ENCODE data around the gene LRRK1. TPM values are rescaled to one million over a fixed set of nuclear protein-coding genes. Genes with fewer than 3 reads are reported as not detected.
A peak's percentile ranks its signal among the peaks of the same experiment; 100 is the strongest.

Gene LRRK1, protein sequence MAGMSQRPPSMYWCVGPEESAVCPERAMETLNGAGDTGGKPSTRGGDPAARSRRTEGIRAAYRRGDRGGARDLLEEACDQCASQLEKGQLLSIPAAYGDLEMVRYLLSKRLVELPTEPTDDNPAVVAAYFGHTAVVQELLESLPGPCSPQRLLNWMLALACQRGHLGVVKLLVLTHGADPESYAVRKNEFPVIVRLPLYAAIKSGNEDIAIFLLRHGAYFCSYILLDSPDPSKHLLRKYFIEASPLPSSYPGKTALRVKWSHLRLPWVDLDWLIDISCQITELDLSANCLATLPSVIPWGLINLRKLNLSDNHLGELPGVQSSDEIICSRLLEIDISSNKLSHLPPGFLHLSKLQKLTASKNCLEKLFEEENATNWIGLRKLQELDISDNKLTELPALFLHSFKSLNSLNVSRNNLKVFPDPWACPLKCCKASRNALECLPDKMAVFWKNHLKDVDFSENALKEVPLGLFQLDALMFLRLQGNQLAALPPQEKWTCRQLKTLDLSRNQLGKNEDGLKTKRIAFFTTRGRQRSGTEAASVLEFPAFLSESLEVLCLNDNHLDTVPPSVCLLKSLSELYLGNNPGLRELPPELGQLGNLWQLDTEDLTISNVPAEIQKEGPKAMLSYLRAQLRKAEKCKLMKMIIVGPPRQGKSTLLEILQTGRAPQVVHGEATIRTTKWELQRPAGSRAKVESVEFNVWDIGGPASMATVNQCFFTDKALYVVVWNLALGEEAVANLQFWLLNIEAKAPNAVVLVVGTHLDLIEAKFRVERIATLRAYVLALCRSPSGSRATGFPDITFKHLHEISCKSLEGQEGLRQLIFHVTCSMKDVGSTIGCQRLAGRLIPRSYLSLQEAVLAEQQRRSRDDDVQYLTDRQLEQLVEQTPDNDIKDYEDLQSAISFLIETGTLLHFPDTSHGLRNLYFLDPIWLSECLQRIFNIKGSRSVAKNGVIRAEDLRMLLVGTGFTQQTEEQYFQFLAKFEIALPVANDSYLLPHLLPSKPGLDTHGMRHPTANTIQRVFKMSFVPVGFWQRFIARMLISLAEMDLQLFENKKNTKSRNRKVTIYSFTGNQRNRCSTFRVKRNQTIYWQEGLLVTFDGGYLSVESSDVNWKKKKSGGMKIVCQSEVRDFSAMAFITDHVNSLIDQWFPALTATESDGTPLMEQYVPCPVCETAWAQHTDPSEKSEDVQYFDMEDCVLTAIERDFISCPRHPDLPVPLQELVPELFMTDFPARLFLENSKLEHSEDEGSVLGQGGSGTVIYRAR (N-terminal part only)
- polyA plus RNA-seq (2012; ENCODE audit: missing spikeins) = 15.9 TPM

GRCh38 chr15:100918690-100919480, at the start of gene LRRK1:
Gene LRRK1, plus strand, starts transcription at chr15:100919357. Its CDS starts 5,276 bp downstream, at chr15:100924633.
- peak; percentile 60 for DNase-seq (ENCODE audit: insufficient read length)
- TF ChIP-seq POLR2AphosphoS5 (IDR thresholded peaks at IDR 0.05; ENCODE audit: low read depth, low read length) (no peak), POLR2A (IDR thresholded peaks at IDR 0.05; ENCODE audit: low read depth, low read length) (peak; percentile 36; the same call in 1 of the 2 replicates)
- FAIRE-seq = no peak

DNA sequence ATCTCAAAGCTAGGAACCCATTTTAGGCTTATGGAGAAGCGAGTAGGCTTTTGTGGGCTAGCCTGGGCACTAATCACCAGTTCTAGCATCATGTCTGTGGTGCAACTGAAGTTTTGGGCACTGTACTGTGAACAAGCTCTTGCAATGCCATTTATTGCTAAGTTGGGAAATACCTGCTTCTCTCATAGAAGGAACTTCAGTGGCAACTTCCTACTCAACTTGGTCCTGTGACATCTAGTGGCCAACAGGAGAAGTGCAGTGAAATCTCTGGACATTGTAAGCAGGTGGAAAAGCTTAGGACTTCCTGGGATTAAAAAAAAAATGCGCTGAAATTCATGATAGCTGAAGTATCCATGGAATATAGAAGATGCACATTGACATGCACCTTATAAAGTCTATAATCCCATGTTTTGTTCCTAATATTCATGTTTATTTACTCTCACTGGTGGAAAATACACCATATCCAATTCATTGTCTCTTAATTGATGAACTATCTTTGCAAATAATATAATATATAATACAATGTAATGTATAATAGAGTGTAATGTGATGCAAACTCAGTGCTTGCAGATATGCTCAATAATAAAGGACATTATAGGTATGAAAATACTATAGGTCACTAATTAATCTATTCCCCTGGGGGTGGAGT, 46.0 kb upstream of the LRRK1 start:
- DNase-seq (ENCODE audit: insufficient read length) = peak; percentile 34
- TF ChIP-seq POLR2AphosphoS5 (IDR thresholded peaks at IDR 0.05; ENCODE audit: low read depth, low read length) (no peak), POLR2A (IDR thresholded peaks at IDR 0.05; ENCODE audit: low read depth, low read length) (no peak), TAF1 (IDR thresholded peaks at IDR 0.05; ENCODE audit: borderline replicate concordance, low read depth, low read length) (no peak)
- FAIRE-seq = peak; percentile 94

- no peak for FAIRE-seq
- no peak for DNase-seq (ENCODE audit: insufficient read length)
- TF ChIP-seq POLR2A (IDR thresholded peaks at IDR 0.05; ENCODE audit: low read depth, low read length) (no peak), POLR2AphosphoS5 (IDR thresholded peaks at IDR 0.05; ENCODE audit: low read depth, low read length) (no peak), TAF1 (IDR thresholded peaks at IDR 0.05; ENCODE audit: borderline replicate concordance, low read depth, low read length) (no peak)
These were observed 43.7 kb upstream of the LRRK1 start for GRCh38 chr15:100875495-100875894.

- DNase-seq (ENCODE audit: insufficient read length) = no peak
- no peak for FAIRE-seq
- no peak for TF ChIP-seq POLR2A (IDR thresholded peaks at IDR 0.05; ENCODE audit: low read depth, low read length)
- TF ChIP-seq POLR2AphosphoS5 (IDR thresholded peaks at IDR 0.05; ENCODE audit: low read depth, low read length) = no peak
- no peak for TF ChIP-seq TAF1 (IDR thresholded peaks at IDR 0.05; ENCODE audit: borderline replicate concordance, low read depth, low read length)
These were observed 43.2 kb upstream of the LRRK1 start for GRCh38 chr15:100875976-100876375.

- FAIRE-seq (no peak), DNase-seq (ENCODE audit: insufficient read length) (no peak)
- TF ChIP-seq TAF1 (IDR thresholded peaks at IDR 0.05; ENCODE audit: borderline replicate concordance, low read depth, low read length) (no peak), POLR2AphosphoS5 (IDR thresholded peaks at IDR 0.05; ENCODE audit: low read depth, low read length) (no peak), POLR2A (IDR thresholded peaks at IDR 0.05; ENCODE audit: low read depth, low read length) (no peak)
These were observed 41.6 kb upstream of the LRRK1 start for GRCh38 chr15:100877551-100877950.

DNA sequence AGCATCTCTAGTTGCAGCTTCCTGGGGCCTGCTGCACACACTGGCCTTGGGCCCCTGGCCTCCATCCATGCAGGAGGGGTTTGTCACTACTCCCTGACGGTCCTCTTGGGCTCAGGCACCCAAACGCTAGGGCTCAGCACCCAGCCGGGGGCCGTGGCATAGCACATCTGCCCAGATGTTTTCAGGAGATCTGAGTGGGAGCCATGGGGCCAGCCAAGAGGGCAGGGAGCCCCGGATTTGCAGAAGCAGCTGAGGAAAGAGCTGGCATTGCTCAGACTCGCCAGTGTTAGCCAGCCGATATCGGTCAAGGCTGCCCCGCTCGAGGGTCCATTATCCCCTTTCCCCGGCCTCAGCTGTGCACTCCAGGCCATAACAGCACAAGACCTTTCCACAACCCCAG, 41.0 kb upstream of the LRRK1 start:
- TF ChIP-seq TAF1 (IDR thresholded peaks at IDR 0.05; ENCODE audit: borderline replicate concordance, low read depth, low read length) (no peak), POLR2A (IDR thresholded peaks at IDR 0.05; ENCODE audit: low read depth, low read length) (no peak), POLR2AphosphoS5 (IDR thresholded peaks at IDR 0.05; ENCODE audit: low read depth, low read length) (no peak)
- DNase-seq (ENCODE audit: insufficient read length) (no peak), FAIRE-seq (no peak)

GRCh38 chr15:100878648-100879047, 40.5 kb upstream of the LRRK1 start:
- FAIRE-seq (no peak), DNase-seq (ENCODE audit: insufficient read length) (no peak)
- TF ChIP-seq POLR2A (IDR thresholded peaks at IDR 0.05; ENCODE audit: low read depth, low read length) = no peak
- no peak for TF ChIP-seq POLR2AphosphoS5 (IDR thresholded peaks at IDR 0.05; ENCODE audit: low read depth, low read length)
- TF ChIP-seq TAF1 (IDR thresholded peaks at IDR 0.05; ENCODE audit: borderline replicate concordance, low read depth, low read length) = no peak

DNA sequence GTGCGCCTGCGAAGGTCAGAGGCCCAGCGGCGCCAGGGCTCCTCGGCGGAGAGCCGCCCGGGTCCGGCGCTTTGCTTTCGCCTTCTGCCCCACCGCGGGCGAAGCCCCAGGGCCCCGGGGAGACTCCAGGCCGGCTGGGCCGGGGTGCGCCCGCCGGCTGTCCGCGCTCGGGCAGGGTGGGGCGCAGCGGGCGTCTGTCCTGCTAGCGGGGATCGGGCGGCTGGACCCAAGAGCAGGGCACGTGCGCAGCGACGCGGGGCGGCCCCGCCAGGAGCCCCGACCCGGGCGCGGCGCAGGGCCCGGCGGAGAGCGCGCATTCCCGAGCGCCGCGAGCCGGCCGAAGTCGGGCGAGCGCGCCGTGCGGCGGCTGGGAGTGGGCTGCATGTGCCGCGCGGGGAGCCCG, 40.1 kb upstream of the LRRK1 start:
- no peak for FAIRE-seq
- DNase-seq (ENCODE audit: insufficient read length) = peak; percentile 30
- no peak for TF ChIP-seq POLR2AphosphoS5 (IDR thresholded peaks at IDR 0.05; ENCODE audit: low read depth, low read length)
- no peak for TF ChIP-seq POLR2A (IDR thresholded peaks at IDR 0.05; ENCODE audit: low read depth, low read length)
- TF ChIP-seq TAF1 (IDR thresholded peaks at IDR 0.05; ENCODE audit: borderline replicate concordance, low read depth, low read length) = no peak

DNA sequence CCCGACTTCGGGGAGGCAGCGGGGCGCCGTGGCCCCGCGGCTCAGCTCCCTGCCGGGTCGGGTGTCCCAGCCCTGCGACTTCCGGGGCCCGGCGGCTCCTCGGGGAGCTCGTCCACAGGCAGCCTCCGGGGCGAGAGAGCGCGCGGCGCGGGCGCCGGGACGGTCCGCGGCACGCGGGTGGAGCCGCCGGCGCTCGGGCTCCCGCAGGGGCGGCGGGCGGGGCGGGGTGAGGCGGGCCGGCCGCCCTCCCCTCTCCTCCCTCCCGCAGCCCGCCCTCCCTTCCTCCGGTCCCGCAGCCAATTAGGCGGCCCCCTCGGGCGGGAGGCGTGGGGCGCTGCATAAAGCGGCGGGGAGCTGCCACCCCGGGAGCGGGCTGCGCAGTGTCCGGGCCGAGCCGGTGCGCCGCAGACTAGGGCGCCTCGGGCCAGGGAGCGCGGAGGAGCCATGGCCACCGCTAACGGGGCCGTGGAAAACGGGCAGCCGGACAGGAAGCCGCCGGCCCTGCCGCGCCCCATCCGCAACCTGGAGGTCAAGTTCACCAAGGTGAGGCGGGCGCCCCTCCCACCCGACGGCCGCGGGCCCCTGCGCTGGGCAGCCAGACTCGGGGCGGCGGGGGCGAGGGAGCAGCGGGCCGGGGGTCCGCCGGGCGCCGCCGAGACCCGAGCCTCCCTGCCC, 39.6 kb upstream of the LRRK1 start, which contains the start of gene ALDH1A3:
TSS of gene ALDH1A3 (plus strand) at position 368 of the 675 bp plus-strand sequence. CDS start at position 445, 77 bp downstream.
- no peak for TF ChIP-seq POLR2A (IDR thresholded peaks at IDR 0.05; ENCODE audit: low read depth, low read length)
- no peak for TF ChIP-seq TAF1 (IDR thresholded peaks at IDR 0.05; ENCODE audit: borderline replicate concordance, low read depth, low read length)
- no peak for TF ChIP-seq POLR2AphosphoS5 (IDR thresholded peaks at IDR 0.05; ENCODE audit: low read depth, low read length)
- DNase-seq (ENCODE audit: insufficient read length) = peak; percentile 53
- no peak for FAIRE-seq
